Gastroesophageal sphincter (tissue), 3 donors: ENCODE results near the gene NADK2.

Experiments
- CTCF ChIP-seq, 4 experiments: fragments of 200-600 bp in 2 of 4; fragments of 450-650 bp in 2 of 4; sonication (generic) in 1 of 4; IDR thresholded peaks; one replicate each; pipeline ENCODE4 v1.5.1; 2017 to 2019; ENCODE audit warnings: antibody characterized with exemption in 4 of 4, mild to moderate bottlenecking in 2 of 4, moderate library complexity in 2 of 4
- EP300 ChIP-seq: sonication (generic); formaldehyde crosslinking; IDR thresholded peaks from one replicate; pipeline ENCODE4 v1.6.1; 2017; ENCODE audit warnings: antibody characterized with exemption, mild to moderate bottlenecking
- POLR2A ChIP-seq, 2 donors: fragments of 450-650 bp; IDR thresholded peaks; one replicate each; pipeline ENCODE4 v1.6.1; 2017; ENCODE audit warnings: antibody characterized with exemption in 2 of 2, mild to moderate bottlenecking in 2 of 2, moderate library complexity in 1 of 2
- POLR2AphosphoS5 ChIP-seq: sonication (generic); formaldehyde crosslinking; IDR thresholded peaks from one replicate; pipeline ENCODE4 v1.6.1; 2017; ENCODE audit warnings: antibody characterized with exemption

- TF ChIP-seq CTCF (IDR thresholded peaks at IDR 0.05) (no peak), POLR2A (IDR thresholded peaks at IDR 0.05) (no peak), POLR2AphosphoS5 (no peak), EP300 (no peak)
Measured at GRCh38 chr5:36200513-36200912, 41.2 kb downstream of the NADK2 start.
